CD4-positive, alpha-beta memory T cell (primary cell): ENCODE measurements around the gene SKAP1. TPM values are rescaled to one million over a fixed set of nuclear protein-coding genes. Genes with fewer than 3 reads are reported as not detected.

ENCODE experiments used
- CTCF ChIA-PET: fragments of 350-600 bp; sonication (Branson Sonifier 250); formaldehyde crosslinking; loops from one replicate; lab custom pipeline; 2021; ENCODE audit warnings: inconsistent platforms; ENCODE audit not compliant: partially characterized antibody; lab: Charles Lee
- POLR2A ChIA-PET: fragments of 350-600 bp; sonication (Branson Sonifier 250); formaldehyde crosslinking; loops from one replicate; lab custom pipeline; 2021; ENCODE audit not compliant: partially characterized antibody; lab: Charles Lee
- DNase-seq, 5 donors: peaks; one replicate each; pipeline versions ENCODE4 v3.0.0 to v3.0.0-alpha.2; 2020 to 2022; ENCODE audit warnings: mixed read lengths in 1 of 5
- H3K27ac ChIP-seq: one replicate; pipeline ENCODE4 v1.7.0; 2013; ENCODE audit warnings: low read depth, low read length
- H3K27me3 ChIP-seq: 2 replicates; pipeline ENCODE4 v1.7.0; 2013; ENCODE audit warnings: mild to moderate bottlenecking, low read length, moderate library complexity; ENCODE audit not compliant: insufficient read depth
- H3K36me3 ChIP-seq: 2 replicates; pipeline ENCODE4 v1.7.0; 2013; ENCODE audit warnings: mild to moderate bottlenecking, low read length, moderate library complexity; ENCODE audit not compliant: insufficient read depth
- H3K4me1 ChIP-seq: 2 replicates; pipeline ENCODE4 v1.7.0; 2013; ENCODE audit warnings: mild to moderate bottlenecking, low read length, moderate library complexity; ENCODE audit not compliant: insufficient read depth
- H3K4me3 ChIP-seq, 2 donors: one replicate each; pipeline ENCODE4 v1.7.0; 2013; ENCODE audit warnings: low read length in 2 of 2, mild to moderate bottlenecking in 1 of 2
- H3K9me3 ChIP-seq, 2 donors: one replicate each; pipeline ENCODE4 v1.7.0; 2013; ENCODE audit warnings: low read length in 2 of 2, control low read depth in 1 of 2; ENCODE audit not compliant: control insufficient read depth in 1 of 2
- H3K27ac Mint-ChIP-seq, 7 donors: one replicate each; pipeline ENCODE4 v1.8.0; 2020 to 2021; ENCODE audit warnings: mixed read lengths in 7 of 7, mild to moderate bottlenecking in 6 of 7, inconsistent platforms in 3 of 7, moderate library complexity in 3 of 7
- H3K27me3 Mint-ChIP-seq, 2 donors: one replicate each; pipeline ENCODE4 v1.8.0; 2020 to 2021; ENCODE audit warnings: mixed read lengths in 2 of 2
- H3K36me3 Mint-ChIP-seq, 2 donors: one replicate each; pipeline ENCODE4 v1.8.0; 2020 to 2021; ENCODE audit warnings: mixed read lengths in 2 of 2, inconsistent platforms in 1 of 2, mild to moderate bottlenecking in 1 of 2
- H3K4me1 Mint-ChIP-seq, 4 donors: one replicate each; pipeline ENCODE4 v1.8.0; 2020 to 2021; ENCODE audit warnings: mixed read lengths in 4 of 4, mild to moderate bottlenecking in 1 of 4
- H3K4me3 Mint-ChIP-seq, 8 donors: one replicate each; pipeline ENCODE4 v1.8.0; 2020 to 2021; ENCODE audit warnings: mixed read lengths in 8 of 8, mild to moderate bottlenecking in 7 of 8, moderate library complexity in 6 of 8, inconsistent platforms in 3 of 8
- H3K9me3 Mint-ChIP-seq, 8 donors: one replicate each; pipeline ENCODE4 v1.8.0; 2020 to 2021; ENCODE audit warnings: mixed read lengths in 8 of 8, mild to moderate bottlenecking in 5 of 8, inconsistent platforms in 3 of 8, moderate library complexity in 1 of 8
- intact Hi-C: fragments of 100-400 bp; cut with micrococcal nuclease; formaldehyde crosslinking; loops from one replicate; pipeline ENCODE4 v1.15.1; 2023
- polyA plus RNA-seq, 2 donors: library from polyadenylated mRNA; unstranded; fragments of 300-500 nt; fragmentation: Illumina TruSeq; gene quantifications; one replicate each; pipeline ENCODE4 v1.2.3, GENCODE V29; 2021
- total RNA-seq, 2 experiments: library from RNA; stranded (reverse); gene quantifications; one replicate each; pipeline ENCODE4 v1.2.3, GENCODE V29; 2021

SKAP1 gene
- total and polyA plus RNA-seq, 4 experiments from 2014 or later = 83.4 to 336 (median 165) TPM

GRCh38 chr17:48144976-48145798, 284.8 kb downstream of the SKAP1 start:
- Histone ChIP-seq H3K9me3 (no peaks in the 10 kb centered on the region), H3K36me3 (peaks cover 34% of the 10 kb centered on the region), H3K4me1 (no peaks in the 10 kb centered on the region), H3K4me3 (no peak overlapping the region), H3K27ac (no peak overlapping the region), H3K27me3 (no peaks in the 10 kb centered on the region)
- intact Hi-C loops = no loop called here
- Mint-ChIP-seq H3K9me3 (no peaks in the 10 kb centered on the region), H3K36me3 (peaks cover 41 to 53% of the 10 kb centered on the region in 2 donors), H3K27me3 (no peaks in the 10 kb centered on the region), H3K4me3 (no peak overlapping the region), H3K4me1 (peaks cover 0 to 8% (median 5%) of the 10 kb centered on the region in 4 donors), H3K27ac (peak overlapping the region in 6 of 7 donors; percentile 19 to 88 (median 58))
- POLR2A ChIA-PET = no interaction called here
- DNase-seq = no peak
- CTCF ChIA-PET = interaction anchor here (0.8 kb wide), 1 partner anchor 65 kb away, joined by 3 read pairs; no protein-coding TSS in a partner anchor

DNA sequence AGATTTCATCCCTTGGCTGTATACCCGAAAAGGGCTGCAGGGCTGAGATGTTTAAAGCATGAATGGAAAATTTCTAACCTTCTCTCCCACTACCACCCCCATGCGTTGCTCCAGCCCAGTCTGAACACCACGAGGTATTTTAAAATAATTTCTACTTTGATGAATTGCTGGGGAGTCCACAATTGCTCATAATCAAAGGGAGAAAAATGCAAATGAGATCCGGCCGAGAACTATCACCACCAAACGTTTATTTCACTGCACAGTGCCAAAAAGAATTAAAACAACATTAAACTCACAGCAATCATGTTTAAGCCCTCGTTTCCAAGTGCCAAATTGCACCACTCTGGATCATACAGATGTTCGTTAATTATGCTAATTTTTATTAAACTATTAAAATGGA, 285.8 kb downstream of the SKAP1 start:
- Mint-ChIP-seq H3K4me3 (no peak overlapping the region), H3K4me1 (peaks cover 0 to 14% (median 5%) of the 10 kb centered on the region in 4 donors), H3K27ac (peak overlapping the region in 3 of 7 donors; percentile 17 to 53 (median 42)), H3K9me3 (no peaks in the 10 kb centered on the region), H3K27me3 (no peaks in the 10 kb centered on the region), H3K36me3 (peaks cover 46 to 61% of the 10 kb centered on the region in 2 donors)
- H3K9me3 ChIP-seq = no peaks in the 10 kb centered on the region
- peaks cover 36% of the 10 kb centered on the region for H3K36me3 ChIP-seq
- no peak overlapping the region for H3K27ac ChIP-seq
- no peaks in the 10 kb centered on the region for H3K4me1 ChIP-seq
- no peaks in the 10 kb centered on the region for H3K27me3 ChIP-seq
- DNase-seq = no peak
- H3K4me3 ChIP-seq = no peak overlapping the region
- POLR2A ChIA-PET = interaction anchor here (0.6 kb wide), 1 partner anchor 14 kb away, joined by 4 read pairs; no protein-coding TSS in a partner anchor
- CTCF ChIA-PET = no interaction called here
- intact Hi-C loops = no loop called here

GRCh38 chr17:48143629-48144028, 286.4 kb downstream of the SKAP1 start:
- no peak overlapping the region for H3K4me3 ChIP-seq
- no peaks in the 10 kb centered on the region for H3K4me1 ChIP-seq
- H3K4me1 Mint-ChIP-seq = peaks cover 0 to 14% (median 5%) of the 10 kb centered on the region in 4 donors
- no peaks in the 10 kb centered on the region for H3K9me3 ChIP-seq
- H3K27ac Mint-ChIP-seq = peak overlapping the region in 2 of 7 donors; percentile 19 to 57
- intact Hi-C loops = no loop called here
- H3K36me3 Mint-ChIP-seq = peaks cover 46 to 59% of the 10 kb centered on the region in 2 donors
- H3K27me3 ChIP-seq = no peaks in the 10 kb centered on the region
- DNase-seq = no peak
- ChIA-PET CTCF (interaction anchor here (1.1 kb wide), 1 partner anchor 64 kb away, joined by 4 read pairs; no protein-coding TSS in a partner anchor), POLR2A (interaction anchor here (0.6 kb wide), 1 partner anchor 15 kb away, joined by 4 read pairs; no protein-coding TSS in a partner anchor)
- H3K27ac ChIP-seq = no peak overlapping the region
- no peaks in the 10 kb centered on the region for H3K27me3 Mint-ChIP-seq
- no peaks in the 10 kb centered on the region for H3K9me3 Mint-ChIP-seq
- no peak overlapping the region for H3K4me3 Mint-ChIP-seq
- H3K36me3 ChIP-seq = peaks cover 30% of the 10 kb centered on the region

DNA sequence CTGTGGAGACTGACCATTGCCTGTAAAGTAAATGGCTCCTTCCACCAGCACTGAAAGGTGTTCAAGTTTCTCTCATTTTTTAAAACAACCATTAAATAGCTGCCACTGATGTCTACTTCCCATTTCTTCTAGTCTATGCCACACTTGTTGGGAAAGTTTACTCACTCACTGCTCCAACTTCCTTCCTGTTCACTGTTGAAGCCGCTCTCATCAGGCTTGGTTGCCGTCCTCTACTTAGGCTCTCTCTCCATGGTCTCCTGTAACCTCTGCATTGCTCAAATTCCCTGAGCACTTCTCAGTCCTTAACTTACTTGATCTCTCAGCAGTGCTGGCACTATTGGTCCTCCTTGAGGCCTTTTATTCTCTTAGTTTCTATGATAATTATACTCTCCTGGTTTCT, 290.1 kb downstream of the SKAP1 start:
- POLR2A ChIA-PET = interaction anchor here (0.6 kb wide), 1 partner anchor 199 kb away, joined by 3 read pairs; the partner anchor contains the start of gene PNPO
- Histone ChIP-seq H3K27ac (no peak overlapping the region), H3K36me3 (peaks cover 30% of the 10 kb centered on the region), H3K4me3 (no peak overlapping the region), H3K9me3 (no peaks in the 10 kb centered on the region), H3K27me3 (no peaks in the 10 kb centered on the region), H3K4me1 (no peaks in the 10 kb centered on the region)
- DNase-seq = no peak
- intact Hi-C loops = no loop called here
- Mint-ChIP-seq H3K27ac (peak overlapping the region in 6 of 7 donors; percentile 18 to 80 (median 55)), H3K4me3 (no peak overlapping the region), H3K4me1 (peaks cover 0 to 14% (median 4%) of the 10 kb centered on the region in 4 donors), H3K9me3 (peaks cover 0 to 1% (median 0%) of the 10 kb centered on the region in 8 donors), H3K27me3 (no peaks in the 10 kb centered on the region), H3K36me3 (peaks cover 39 to 59% of the 10 kb centered on the region in 2 donors)
- CTCF ChIA-PET = no interaction called here

DNA sequence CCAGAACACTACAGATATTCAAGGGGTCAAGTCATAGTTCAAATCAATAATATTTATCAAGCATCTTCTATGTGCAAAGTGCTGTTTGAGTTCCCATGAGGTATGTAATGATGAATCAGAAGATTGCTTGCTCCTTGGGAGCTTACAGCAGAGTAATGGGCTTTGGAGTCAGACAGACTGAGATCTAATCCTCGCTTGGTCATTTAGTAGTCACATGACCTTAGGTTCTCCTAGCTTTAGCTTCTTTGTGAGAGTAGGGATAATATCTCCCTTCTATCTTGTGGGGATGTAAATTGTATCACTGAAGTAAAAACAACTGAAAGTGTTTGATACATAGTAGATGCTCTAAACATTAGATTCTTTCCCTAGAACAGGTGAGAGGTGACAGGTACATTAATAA, 292.4 kb downstream of the SKAP1 start:
- Mint-ChIP-seq H3K36me3 (peaks cover 30 to 56% of the 10 kb centered on the region in 2 donors), H3K9me3 (peaks cover 0 to 1% (median 0%) of the 10 kb centered on the region in 8 donors), H3K27me3 (no peaks in the 10 kb centered on the region), H3K27ac (peak overlapping the region in 4 of 7 donors; percentile 8 to 53 (median 30)), H3K4me1 (peaks cover 0 to 14% (median 5%) of the 10 kb centered on the region in 4 donors), H3K4me3 (no peak overlapping the region)
- H3K9me3 ChIP-seq = no peaks in the 10 kb centered on the region
- H3K27ac ChIP-seq = no peak overlapping the region
- CTCF ChIA-PET = interaction anchor here (0.6 to 13.0 kb wide), 3 partner anchors 8 to 57 kb away, joined by 3 to 174 read pairs (median 4); no protein-coding TSS in a partner anchor
- no peaks in the 10 kb centered on the region for H3K4me1 ChIP-seq
- DNase-seq = no peak
- H3K36me3 ChIP-seq = peaks cover 20% of the 10 kb centered on the region
- POLR2A ChIA-PET = interaction anchor here (0.6 kb wide), 1 partner anchor 20 kb away, joined by 3 read pairs; no protein-coding TSS in a partner anchor
- no peaks in the 10 kb centered on the region for H3K27me3 ChIP-seq
- intact Hi-C loops = no loop called here
- no peak overlapping the region for H3K4me3 ChIP-seq

GRCh38 chr17:48134912-48135480, 295.0 kb downstream of the SKAP1 start:
- H3K4me3 ChIP-seq = no peak overlapping the region
- intact Hi-C loops = no loop called here
- DNase-seq = no peak
- H3K27me3 ChIP-seq = no peaks in the 10 kb centered on the region
- Mint-ChIP-seq H3K4me1 (peaks cover 2 to 6% (median 5%) of the 10 kb centered on the region in 4 donors), H3K9me3 (peaks cover 0 to 1% (median 0%) of the 10 kb centered on the region in 8 donors), H3K4me3 (peak overlapping the region in 1 of 8 donors; percentile 12), H3K36me3 (peaks cover 18 to 55% of the 10 kb centered on the region in 2 donors), H3K27ac (peak overlapping the region in 4 of 7 donors; percentile 18 to 65 (median 41)), H3K27me3 (no peaks in the 10 kb centered on the region)
- POLR2A ChIA-PET = no interaction called here
- no peaks in the 10 kb centered on the region for H3K9me3 ChIP-seq
- CTCF ChIA-PET = interaction anchor here (0.6 to 13.0 kb wide), 5 partner anchors 11 to 188 kb away, joined by 3 to 174 read pairs (median 4); no protein-coding TSS in a partner anchor
- H3K36me3 ChIP-seq = peaks cover 9% of the 10 kb centered on the region
- H3K4me1 ChIP-seq = no peaks in the 10 kb centered on the region
- no peak overlapping the region for H3K27ac ChIP-seq
